D341Med (cell line): ENCODE measurements around the gene RNU11.
A peak's percentile ranks its signal among the peaks of the same experiment; 100 is the strongest.
"Not testable (repeated sequence)": the region's sequence is repeated elsewhere in the genome, so short reads cannot be mapped to it uniquely, and the experiment has no call there.

Source experiments
- DNase-seq: peaks from one replicate; pipeline ENCODE4 v3.0.0; 2012; ENCODE audit warnings: low spot score

Gene RNU11

DNA sequence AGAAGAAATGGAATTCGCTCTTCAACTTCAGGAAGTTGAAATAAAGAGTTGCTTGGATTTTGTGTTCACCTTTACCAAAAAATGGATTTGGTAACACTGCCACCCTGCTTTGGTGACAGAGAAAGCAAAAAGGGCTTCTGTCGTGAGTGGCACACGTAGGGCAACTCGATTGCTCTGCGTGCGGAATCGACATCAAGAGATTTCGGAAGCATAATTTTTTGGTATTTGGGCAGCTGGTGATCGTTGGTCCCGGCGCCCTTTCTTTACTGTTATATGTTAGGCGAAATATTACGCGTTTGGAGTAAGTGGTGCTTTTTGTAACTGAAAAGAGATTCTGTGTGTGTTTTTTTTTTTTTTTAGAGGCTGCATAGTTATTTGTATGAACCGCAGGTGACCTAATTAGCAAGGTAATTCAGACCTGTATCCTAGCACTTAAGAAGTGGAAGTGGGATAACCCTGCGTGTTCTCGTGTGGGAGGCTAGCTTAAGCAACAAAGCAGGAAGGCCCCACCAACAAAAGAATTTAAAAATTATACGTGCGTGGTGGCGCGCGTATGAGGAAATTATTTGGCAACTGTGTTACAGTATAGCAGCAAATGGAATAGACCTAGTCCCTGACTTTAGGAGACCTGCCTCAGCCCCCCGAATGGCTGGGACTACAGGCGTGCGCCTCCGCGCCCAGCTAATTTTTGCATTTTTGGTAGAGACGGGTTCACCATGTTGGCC lies at the start of gene RNU11:
Gene RNU11 (plus strand): TSS at position 127 of the 725 bp plus-strand sequence.
- peak; percentile 71 for DNase-seq

DNA sequence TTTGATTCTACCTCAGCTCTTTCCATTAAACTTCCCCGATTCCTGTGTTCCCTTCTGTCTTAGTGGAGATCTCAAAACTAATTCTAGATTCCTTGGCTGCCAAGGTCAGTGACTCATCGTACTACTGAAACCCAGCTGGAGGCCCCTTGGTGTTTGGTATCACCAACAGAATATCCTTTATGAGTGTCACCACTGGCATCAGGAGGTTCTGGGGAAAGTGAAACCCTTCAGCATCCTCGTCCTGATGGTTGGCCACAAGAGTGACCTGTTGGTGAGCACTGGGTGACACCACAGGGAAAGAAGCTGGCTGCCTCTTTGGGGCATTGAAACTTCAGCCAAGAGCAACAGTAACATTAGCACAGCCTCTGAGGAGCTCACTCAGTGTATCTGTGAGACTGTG lies 46.7 kb upstream of the RNU11 start:
- no peak for DNase-seq

GRCh38 chr1:28602536-28603439 lies 45.6 kb upstream of the RNU11 start:
- peak; percentile 70 for DNase-seq

GRCh38 chr1:28604411-28604810 lies 44.0 kb upstream of the RNU11 start:
- DNase-seq: no peak

- no peak for DNase-seq
Observed at GRCh38 chr1:28604962-28605361, 43.4 kb upstream of the RNU11 start.

DNA sequence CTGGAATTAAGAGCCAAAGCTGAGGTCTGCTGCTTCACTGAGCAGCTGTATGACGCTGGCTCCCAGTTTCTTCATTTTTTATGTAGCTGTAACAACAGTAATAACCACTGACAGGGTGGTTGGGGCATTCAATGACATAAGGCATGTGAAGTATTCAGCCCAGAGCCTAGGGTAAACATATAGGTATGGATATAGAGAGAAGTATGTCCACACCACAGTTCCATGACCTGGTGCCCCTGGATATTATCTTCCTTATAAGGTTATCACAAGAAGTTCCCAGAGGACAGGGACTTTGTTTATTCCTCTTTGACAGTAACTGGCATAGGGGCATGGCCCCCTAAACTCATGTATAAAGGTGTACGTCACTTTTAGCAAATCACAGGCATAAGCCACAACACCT lies 41.6 kb upstream of the RNU11 start:
- no peak for DNase-seq

- DNase-seq: no peak
Observed at GRCh38 chr1:28613175-28613574, 35.2 kb upstream of the RNU11 start.

GRCh38 chr1:28631713-28632112 lies 16.7 kb upstream of the RNU11 start:
- no peak for DNase-seq

- no peak for DNase-seq
Observed at GRCh38 chr1:28632560-28632959, 15.8 kb upstream of the RNU11 start.

DNA sequence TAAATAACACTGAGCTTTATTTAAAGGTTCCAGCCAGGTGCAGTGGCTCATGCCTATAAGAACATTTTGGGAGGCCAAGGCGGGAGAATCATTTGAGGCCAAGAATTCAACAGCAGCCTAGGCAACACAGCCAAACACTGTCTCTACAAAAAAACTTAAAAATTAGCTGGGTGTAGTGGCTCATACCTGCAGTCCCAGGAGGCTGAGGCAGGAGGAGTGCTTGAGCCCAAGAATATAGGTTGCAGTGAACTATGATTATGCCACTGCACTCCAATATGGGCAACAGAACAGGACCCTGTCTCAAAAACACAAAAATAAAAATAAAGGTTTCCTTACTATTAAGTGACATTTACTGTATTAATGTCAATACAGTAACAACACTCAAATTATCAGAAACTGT lies 7.6 kb upstream of the RNU11 start:
- no peak for DNase-seq

GRCh38 chr1:28642056-28642846 lies 6.1 kb upstream of the RNU11 start:
- DNase-seq: no peak

- DNase-seq: peak; percentile 93
Observed at GRCh38 chr1:28642847-28643635, 5.4 kb upstream of the RNU11 start, which contains the start of gene TAF12. Gene TAF12 (minus strand): TSS chr1:28643067. CDS start chr1:28622081, 20,986 bp downstream.

DNA sequence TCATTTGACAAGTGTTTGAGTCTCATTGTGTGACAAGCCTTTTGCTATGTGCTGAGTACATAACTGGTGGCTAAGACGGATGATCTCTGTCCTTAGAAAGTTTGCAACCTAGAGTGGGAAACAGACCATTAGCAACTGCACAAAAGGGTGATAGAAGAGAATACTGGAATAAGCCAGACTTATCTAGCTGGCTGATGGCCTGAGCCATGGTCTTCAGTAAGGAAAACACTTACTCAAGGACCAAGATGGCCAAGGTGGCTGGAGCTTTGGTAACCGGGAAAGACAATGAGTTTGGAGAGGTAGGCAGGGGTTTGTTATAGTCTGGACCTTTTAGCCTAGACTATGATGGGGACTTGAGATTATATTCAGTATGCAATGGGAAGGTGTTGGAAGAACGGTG lies 3.9 kb upstream of the RNU11 start:
- DNase-seq: no peak

DNA sequence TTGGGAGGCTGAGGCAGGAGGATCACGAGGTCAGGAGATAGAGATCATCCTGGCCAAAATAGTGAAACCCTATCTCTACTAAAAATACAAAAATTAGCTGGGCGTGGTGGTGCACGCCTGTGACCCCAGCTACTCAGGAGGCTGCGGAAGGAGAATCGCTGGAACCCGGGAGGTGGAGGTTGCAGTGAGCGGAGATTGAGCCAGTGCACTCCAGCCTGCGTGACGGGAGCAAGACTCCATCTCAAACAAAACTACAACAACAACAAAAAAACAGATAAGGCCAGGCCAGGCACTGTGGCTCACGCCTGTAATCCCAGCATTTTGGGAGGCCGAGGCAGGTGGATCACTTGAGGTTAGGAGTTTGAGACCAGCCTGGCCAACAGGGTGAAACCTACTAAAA lies 3.0 kb upstream of the RNU11 start:
- not testable (repeated sequence) for DNase-seq

DNA sequence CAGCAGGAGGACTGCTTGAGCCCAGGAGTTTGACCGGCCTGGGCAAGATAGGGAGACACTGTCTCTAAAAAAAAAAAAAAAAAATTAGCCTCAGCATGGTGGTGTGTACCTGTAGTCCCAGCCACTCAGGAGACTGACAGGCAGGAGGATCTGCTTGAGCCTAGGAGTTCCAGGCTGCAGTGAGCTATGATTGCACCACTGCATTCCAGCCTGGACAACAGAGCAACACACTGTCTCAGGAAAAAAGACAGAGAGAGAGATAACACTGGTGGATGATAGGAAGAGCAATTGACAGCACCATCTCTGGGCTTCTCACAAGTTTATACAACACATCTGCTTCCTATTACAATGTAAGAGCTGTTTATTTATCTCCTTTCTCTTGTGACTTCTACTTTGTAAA lies 2.4 kb upstream of the RNU11 start:
- no peak for DNase-seq

GRCh38 chr1:28648008-28648473 lies 359 bp upstream of the RNU11 start:
- peak; percentile 88 for DNase-seq

DNA sequence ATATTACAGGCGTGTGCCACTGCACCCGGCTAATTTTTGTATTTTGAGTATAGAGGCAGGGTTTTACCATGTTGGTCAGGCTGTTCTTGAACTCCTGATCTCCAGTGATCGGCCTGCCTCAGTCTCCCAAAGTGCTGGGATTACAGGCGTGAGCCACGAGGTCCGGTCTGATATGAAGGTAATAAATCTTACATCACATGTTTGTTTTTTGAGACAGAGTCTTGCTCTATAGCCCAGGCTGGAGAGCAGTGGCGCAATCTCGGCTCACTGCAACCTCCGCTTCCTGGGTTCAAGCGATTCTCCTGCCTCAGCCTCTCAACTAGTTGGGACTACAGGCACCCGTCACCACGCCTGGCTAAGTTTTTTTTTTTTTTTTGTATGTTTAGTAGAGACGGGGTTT lies 4.7 kb downstream of the RNU11 start:
- not testable (repeated sequence) for DNase-seq

GRCh38 chr1:28653870-28654269 lies 5.5 kb downstream of the RNU11 start:
- DNase-seq: not testable (repeated sequence)

GRCh38 chr1:28655448-28656311 lies 7.3 kb downstream of the RNU11 start:
- DNase-seq: not testable (repeated sequence)

GRCh38 chr1:28656335-28656734 lies 7.9 kb downstream of the RNU11 start:
- no peak for DNase-seq
